ENCODE measurements around the gene KRTAP1-3. TPM values are rescaled to one million over a fixed set of nuclear protein-coding genes. Genes with fewer than 3 reads are reported as not detected.

The KRTAP1-3 gene
- total RNA-seq, 1 experiment from 2014 or later = not detected

DNA sequence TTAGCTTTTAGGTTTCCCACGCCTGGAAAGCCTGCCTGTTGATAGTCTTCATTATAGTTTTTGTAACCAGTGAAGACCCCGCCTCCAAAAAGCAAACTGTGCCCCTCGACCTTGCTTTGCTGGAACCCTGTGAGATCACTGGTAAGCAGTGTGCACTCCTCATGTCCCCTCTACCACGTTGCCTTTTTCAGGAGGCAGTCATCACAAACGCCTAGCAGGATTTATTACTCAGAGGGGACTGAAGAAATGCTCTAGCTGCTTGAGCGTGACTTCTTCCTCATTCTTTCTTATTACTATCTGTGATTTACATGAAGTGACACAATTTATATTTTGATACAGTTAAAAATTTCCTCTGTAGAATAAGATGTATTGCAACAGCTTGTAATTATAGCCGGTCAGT is 19.2 kb downstream of the KRTAP1-3 start (continued):
- TF ChIP-seq PRDM15 (CRISPR knock-in tag; IDR thresholded peaks at IDR 0.05) (no peak), ZNF423 (CRISPR knock-in tag; IDR thresholded peaks at IDR 0.05) (no peak)
- TF ChIP-seq, protein P1, sequence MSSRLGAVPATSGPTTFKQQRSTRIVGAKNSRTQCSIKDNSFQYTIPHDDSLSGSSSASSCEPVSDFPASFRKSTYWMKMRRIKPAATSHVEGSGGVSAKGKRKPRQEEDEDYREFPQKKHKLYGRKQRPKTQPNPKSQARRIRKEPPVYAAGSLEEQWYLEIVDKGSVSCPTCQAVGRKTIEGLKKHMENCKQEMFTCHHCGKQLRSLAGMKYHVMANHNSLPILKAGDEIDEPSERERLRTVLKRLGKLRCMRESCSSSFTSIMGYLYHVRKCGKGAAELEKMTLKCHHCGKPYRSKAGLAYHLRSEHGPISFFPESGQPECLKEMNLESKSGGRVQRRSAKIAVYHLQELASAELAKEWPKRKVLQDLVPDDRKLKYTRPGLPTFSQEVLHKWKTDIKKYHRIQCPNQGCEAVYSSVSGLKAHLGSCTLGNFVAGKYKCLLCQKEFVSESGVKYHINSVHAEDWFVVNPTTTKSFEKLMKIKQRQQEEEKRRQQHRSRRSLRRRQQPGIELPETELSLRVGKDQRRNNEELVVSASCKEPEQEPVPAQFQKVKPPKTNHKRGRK (CRISPR knock-in tag; IDR thresholded peaks at IDR 0.05; ENCODE audit: borderline replicate concordance) = no peak

DNA sequence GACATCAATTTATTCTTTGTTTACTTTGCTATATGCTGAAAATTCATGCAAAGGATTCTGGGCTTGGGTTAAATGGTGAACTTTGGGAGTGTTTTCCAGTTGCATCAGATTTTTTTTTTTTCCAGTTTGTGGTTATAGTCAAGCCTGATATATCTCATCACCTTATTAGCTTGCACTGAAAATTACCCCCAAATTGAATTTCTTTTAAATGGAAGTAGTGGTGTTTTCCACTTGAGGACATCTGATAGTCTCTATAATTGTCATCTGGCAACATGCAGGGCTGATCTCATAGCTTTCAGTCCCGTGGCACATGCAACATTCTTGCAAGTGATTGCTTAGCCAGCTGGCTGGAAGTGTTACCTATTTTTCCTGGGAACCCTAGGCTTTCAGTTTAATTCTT is 21.1 kb downstream of the KRTAP1-3 start:
- Mint-ChIP-seq H3K27me3 (ENCODE audit: low read depth) (no peaks in the 10 kb centered on the region), H3K4me1 (peaks cover 14% of the 10 kb centered on the region), H3K27ac (no peak overlapping the region), H3K4me3 (no peak overlapping the region), H3K36me3 (no peaks in the 10 kb centered on the region), H3K9me3 (no peaks in the 10 kb centered on the region)
- no peak for TF ChIP-seq PRDM15 (CRISPR knock-in tag; IDR thresholded peaks at IDR 0.05)
- TF ChIP-seq TP53 (CRISPR knock-in tag; IDR thresholded peaks at IDR 0.05) = no peak
- TF ChIP-seq TCF7 (CRISPR knock-in tag; IDR thresholded peaks at IDR 0.05; ENCODE audit: low read depth) = no peak
- no peak for TF ChIP-seq MAX (CRISPR knock-in tag; IDR thresholded peaks at IDR 0.05)
- no peak for TF ChIP-seq ZNF138 (CRISPR knock-in tag; conservative IDR thresholded peaks at IDR 0.05)
- TF ChIP-seq, protein P2, sequence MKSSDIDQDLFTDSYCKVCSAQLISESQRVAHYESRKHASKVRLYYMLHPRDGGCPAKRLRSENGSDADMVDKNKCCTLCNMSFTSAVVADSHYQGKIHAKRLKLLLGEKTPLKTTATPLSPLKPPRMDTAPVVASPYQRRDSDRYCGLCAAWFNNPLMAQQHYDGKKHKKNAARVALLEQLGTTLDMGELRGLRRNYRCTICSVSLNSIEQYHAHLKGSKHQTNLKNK (CRISPR knock-in tag; IDR thresholded peaks at IDR 0.05) = no peak
- TF ChIP-seq GRHL2 (CRISPR knock-in tag; IDR thresholded peaks at IDR 0.05; ENCODE audit: insufficient replicate concordance, severe bottlenecking) = no peak
- DNase-seq (ENCODE audit: low spot score) (no peak), ATAC-seq (no peak)
- POLR2A ChIA-PET = no interaction called here
- CTCF ChIA-PET = no interaction called here

DNA sequence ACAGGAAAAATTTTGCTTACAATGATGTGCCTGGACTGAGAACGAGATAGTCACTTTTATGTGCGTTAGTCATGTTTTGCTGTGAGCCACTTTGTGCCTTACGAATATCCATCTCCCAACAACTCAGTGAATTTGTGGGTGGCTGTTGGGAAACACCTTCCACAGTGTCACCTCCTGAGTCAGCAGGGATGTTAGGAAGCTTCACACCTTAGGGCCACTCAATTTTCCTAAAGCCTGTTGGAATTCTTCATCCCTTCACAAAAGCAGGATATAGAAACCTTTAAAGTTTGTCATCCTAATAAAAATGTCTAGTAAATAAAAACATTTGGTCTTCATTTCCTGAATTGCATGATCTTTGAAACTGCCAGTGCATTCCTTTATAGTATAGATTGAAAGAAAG is 21.5 kb downstream of the KRTAP1-3 start:
- H3K9me3 Mint-ChIP-seq = no peaks in the 10 kb centered on the region
- TF ChIP-seq HMGXB4 (CRISPR knock-in tag; IDR thresholded peaks at IDR 0.05) (no peak), CREM (CRISPR knock-in tag; IDR thresholded peaks at IDR 0.05) (no peak), ZNF263 (CRISPR knock-in tag; IDR thresholded peaks at IDR 0.05; ENCODE audit: low read depth) (no peak)
- TF ChIP-seq, protein P3, sequence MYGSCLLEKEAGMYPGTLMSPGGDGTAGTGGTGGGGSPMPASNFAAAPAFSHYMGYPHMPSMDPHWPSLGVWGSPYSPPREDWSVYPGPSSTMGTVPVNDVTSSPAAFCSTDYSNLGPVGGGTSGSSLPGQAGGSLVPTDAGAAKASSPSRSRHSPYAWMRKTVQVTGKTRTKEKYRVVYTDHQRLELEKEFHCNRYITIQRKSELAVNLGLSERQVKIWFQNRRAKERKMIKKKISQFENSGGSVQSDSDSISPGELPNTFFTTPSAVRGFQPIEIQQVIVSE (CRISPR knock-in tag; IDR thresholded peaks at IDR 0.05; ENCODE audit: borderline replicate concordance) = no peak
- TF ChIP-seq, protein P4, sequence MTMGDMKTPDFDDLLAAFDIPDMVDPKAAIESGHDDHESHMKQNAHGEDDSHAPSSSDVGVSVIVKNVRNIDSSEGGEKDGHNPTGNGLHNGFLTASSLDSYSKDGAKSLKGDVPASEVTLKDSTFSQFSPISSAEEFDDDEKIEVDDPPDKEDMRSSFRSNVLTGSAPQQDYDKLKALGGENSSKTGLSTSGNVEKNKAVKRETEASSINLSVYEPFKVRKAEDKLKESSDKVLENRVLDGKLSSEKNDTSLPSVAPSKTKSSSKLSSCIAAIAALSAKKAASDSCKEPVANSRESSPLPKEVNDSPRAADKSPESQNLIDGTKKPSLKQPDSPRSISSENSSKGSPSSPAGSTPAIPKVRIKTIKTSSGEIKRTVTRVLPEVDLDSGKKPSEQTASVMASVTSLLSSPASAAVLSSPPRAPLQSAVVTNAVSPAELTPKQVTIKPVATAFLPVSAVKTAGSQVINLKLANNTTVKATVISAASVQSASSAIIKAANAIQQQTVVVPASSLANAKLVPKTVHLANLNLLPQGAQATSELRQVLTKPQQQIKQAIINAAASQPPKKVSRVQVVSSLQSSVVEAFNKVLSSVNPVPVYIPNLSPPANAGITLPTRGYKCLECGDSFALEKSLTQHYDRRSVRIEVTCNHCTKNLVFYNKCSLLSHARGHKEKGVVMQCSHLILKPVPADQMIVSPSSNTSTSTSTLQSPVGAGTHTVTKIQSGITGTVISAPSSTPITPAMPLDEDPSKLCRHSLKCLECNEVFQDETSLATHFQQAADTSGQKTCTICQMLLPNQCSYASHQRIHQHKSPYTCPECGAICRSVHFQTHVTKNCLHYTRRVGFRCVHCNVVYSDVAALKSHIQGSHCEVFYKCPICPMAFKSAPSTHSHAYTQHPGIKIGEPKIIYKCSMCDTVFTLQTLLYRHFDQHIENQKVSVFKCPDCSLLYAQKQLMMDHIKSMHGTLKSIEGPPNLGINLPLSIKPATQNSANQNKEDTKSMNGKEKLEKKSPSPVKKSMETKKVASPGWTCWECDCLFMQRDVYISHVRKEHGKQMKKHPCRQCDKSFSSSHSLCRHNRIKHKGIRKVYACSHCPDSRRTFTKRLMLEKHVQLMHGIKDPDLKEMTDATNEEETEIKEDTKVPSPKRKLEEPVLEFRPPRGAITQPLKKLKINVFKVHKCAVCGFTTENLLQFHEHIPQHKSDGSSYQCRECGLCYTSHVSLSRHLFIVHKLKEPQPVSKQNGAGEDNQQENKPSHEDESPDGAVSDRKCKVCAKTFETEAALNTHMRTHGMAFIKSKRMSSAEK (CRISPR knock-in tag; IDR thresholded peaks at IDR 0.05; ENCODE audit: borderline replicate concordance) = no peak

More for the DNA sequence above, 21.5 kb downstream of the KRTAP1-3 start:
- ATAC-seq (no peak), DNase-seq (ENCODE audit: low spot score) (no peak)
- ChIA-PET POLR2A (no interaction called here), CTCF (no interaction called here)
- Mint-ChIP-seq H3K36me3 (no peaks in the 10 kb centered on the region), H3K4me1 (peaks cover 15% of the 10 kb centered on the region), H3K4me3 (no peak overlapping the region), H3K27me3 (ENCODE audit: low read depth) (no peaks in the 10 kb centered on the region), H3K27ac (no peak overlapping the region)
